ENCODE results near the gene VRTN. TPM values are rescaled to one million over a fixed set of nuclear protein-coding genes. Genes with fewer than 3 reads are reported as not detected.

Gene VRTN
- total and polyA plus RNA-seq, 2 of the 8 experiments (the other 6 are each of a cell fraction or from before 2014, with no cell fraction given) = 133 to 148 TPM

DNA sequence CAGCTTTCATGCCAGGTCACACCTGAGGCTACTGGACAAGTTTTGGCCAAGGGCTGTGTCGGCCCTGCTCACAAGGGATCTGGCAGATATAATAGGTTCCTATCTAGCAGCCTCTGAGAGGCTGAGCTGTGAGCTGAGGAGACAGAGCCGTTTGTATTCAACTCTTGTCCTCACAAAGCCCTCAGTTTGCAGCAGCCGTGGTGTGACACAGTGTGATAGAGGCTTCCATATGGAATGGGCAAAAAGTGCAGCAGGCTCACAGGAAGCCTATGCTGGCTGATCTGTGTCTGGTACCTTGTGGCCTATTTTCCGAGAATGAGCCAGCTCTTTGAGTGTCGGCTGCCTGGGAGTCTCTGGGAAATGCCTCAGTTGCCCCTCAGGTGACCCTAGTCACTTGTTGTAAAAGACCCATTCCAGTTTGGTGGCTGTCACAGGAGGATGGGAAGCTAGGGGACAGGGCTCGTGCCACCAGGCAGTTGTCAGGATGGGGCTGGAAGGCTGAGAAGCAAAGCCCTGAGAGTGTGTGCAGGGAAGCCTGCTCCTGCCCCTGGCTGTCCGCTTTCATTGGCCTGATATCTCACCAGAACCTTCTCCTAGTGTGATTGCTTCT lies 16.1 kb downstream of the VRTN start:
- Histone ChIP-seq H2AK5ac (ENCODE audit: low read depth, low read length) (no peak overlapping the region), H4K5ac (ENCODE audit: insufficient read length, low read depth, low read length) (no peak overlapping the region), H4K91ac (replicated peaks; ENCODE audit: insufficient read length, low read length) (no peak overlapping the region), H3K23ac (ENCODE audit: insufficient read length) (no peak overlapping the region), H3K18ac (ENCODE audit: extremely low read depth, low read length) (no peak overlapping the region; the same call in 1 of the 2 replicates), H3K36me3 (ENCODE audit: control insufficient read depth in 2 of 4, insufficient read depth in 4 of 4, low read length in 3 of 4) (peaks cover 0 to 18% (median 4%) of the 10 kb centered on the region in 4 experiments; a peak in 6 of 8 replicates), H3K4me3 (ENCODE audit: extremely low read depth in 1 of 4, insufficient read depth in 2 of 4, low read depth in 3 of 4, low read length in 4 of 4) (no peak overlapping the region), H3K27me3 (replicated peaks in 1 of 4; ENCODE audit: control insufficient read depth in 3 of 4, extremely low read depth in 1 of 4, insufficient read depth in 3 of 4, low read length in 3 of 4) (no peaks in the 10 kb centered on the region), H2BK20ac (ENCODE audit: low read length) (no peak overlapping the region), H2BK5ac (ENCODE audit: low read depth, low read length) (no peak overlapping the region), H3K9ac (replicated peaks in 1 of 4; ENCODE audit: extremely low read depth in 1 of 4, low read depth in 3 of 4, low read length in 3 of 4) (no peak overlapping the region), H3K4me1 (replicated peaks in 1 of 4; ENCODE audit: control insufficient read depth in 3 of 4, insufficient read depth in 4 of 4, low read length in 3 of 4) (peaks cover 6 to 26% (median 14%) of the 10 kb centered on the region in 4 experiments), H4K8ac (ENCODE audit: extremely low read depth, insufficient read depth, low read length) (no peak overlapping the region), H2AFZ (ENCODE audit: low read length) (no peak overlapping the region), H3K4ac (replicated peaks; ENCODE audit: insufficient read length, low read depth, low read length) (no peak overlapping the region), H3K23me2 (ENCODE audit: low read depth, low read length) (no peaks in the 10 kb centered on the region), H3K79me1 (ENCODE audit: low read depth, low read length) (0 out of 2 replicates have a peak, but pooled peaks cover 3% of the 10 kb centered on the region), H3K14ac (ENCODE audit: insufficient read length) (no peak overlapping the region), H3K27ac (ENCODE audit: low read depth, low read length) (no peak overlapping the region), H3K9me3 (ENCODE audit: insufficient read depth in 2 of 2, low read depth in 1 of 2, low read length in 1 of 2) (no peaks in the 10 kb centered on the region), H3K56ac (replicated peaks; ENCODE audit: insufficient read length, low read depth, low read length) (no peak overlapping the region), H3K4me2 (ENCODE audit: insufficient read depth in 1 of 2, low read depth in 2 of 2, low read length in 2 of 2) (no peak overlapping the region), H4K20me1 (replicated peaks in 1 of 2; ENCODE audit: control insufficient read depth in 1 of 2, insufficient read depth in 2 of 2, low read length in 2 of 2) (peaks cover 15 to 16% of the 10 kb centered on the region in 2 experiments), H2BK120ac (replicated peaks; ENCODE audit: low read depth, low read length) (no peak overlapping the region), H2BK15ac (ENCODE audit: low read length) (no peak overlapping the region), H2BK12ac (ENCODE audit: low read depth, low read length) (no peak overlapping the region), H3K79me2 (ENCODE audit: control insufficient read depth in 1 of 2, insufficient read depth in 2 of 2, low read length in 2 of 2) (peaks cover 0 to 28% of the 10 kb centered on the region in 2 experiments; a peak in 2 of 4 replicates)
- ChIA-PET POLR2A (ENCODE audit: partially characterized antibody) (interaction anchor here (0.7 to 5.5 kb wide), 11 partner anchors 9 to 147 kb away, joined by 3 to 30 read pairs (median 4); partner anchors contain the start of genes ABCD4 and VRTN), CTCF (ENCODE audit: partially characterized antibody) (interaction anchor here (0.6 to 5.0 kb wide), 16 partner anchors 14 to 139 kb away, joined by 3 to 41 read pairs (median 4); partner anchors contain the start of gene ABCD4)
- FAIRE-seq = no peak
- no peak for DNase-seq (ENCODE audit: low read depth in 1 of 2, low spot score in 2 of 2)
- TF ChIP-seq BCL11A (IDR thresholded peaks at IDR 0.05; ENCODE audit: low read depth in 2 of 2, low read length in 2 of 2) (no peak), ZNF274 (IDR thresholded peaks at IDR 0.05; ENCODE audit: borderline replicate concordance, extremely low read depth, low read length) (no peak), ASH2L (IDR thresholded peaks at IDR 0.05; ENCODE audit: low read length) (no peak), POLR2A (IDR thresholded peaks at IDR 0.05; ENCODE audit: control extremely low read depth in 1 of 2, low read depth in 2 of 2, low read length in 2 of 2) (no peak), JUN (IDR thresholded peaks at IDR 0.05; ENCODE audit: low read depth, low read length) (no peak), SP1 (IDR thresholded peaks at IDR 0.05; ENCODE audit: low read depth, low read length) (no peak), GABPA (IDR thresholded peaks at IDR 0.05; ENCODE audit: borderline replicate concordance, insufficient read depth, low read length) (no peak), SP4 (IDR thresholded peaks at IDR 0.05; ENCODE audit: low read length) (no peak), MAFK (IDR thresholded peaks at IDR 0.05; ENCODE audit: low read depth, low read length) (no peak), FOSL1 (IDR thresholded peaks at IDR 0.05; ENCODE audit: insufficient read depth, low read depth, low read length) (no peak), CEBPB (IDR thresholded peaks at IDR 0.05; ENCODE audit: low read depth, low read length) (no peak)
- TF ChIP-seq, protein P1, sequence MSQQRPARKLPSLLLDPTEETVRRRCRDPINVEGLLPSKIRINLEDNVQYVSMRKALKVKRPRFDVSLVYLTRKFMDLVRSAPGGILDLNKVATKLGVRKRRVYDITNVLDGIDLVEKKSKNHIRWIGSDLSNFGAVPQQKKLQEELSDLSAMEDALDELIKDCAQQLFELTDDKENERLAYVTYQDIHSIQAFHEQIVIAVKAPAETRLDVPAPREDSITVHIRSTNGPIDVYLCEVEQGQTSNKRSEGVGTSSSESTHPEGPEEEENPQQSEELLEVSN (IDR thresholded peaks at IDR 0.05) = no peak
- WGBS, 2 experiments (ENCODE audit: extremely low coverage in 1 of 2, insufficient coverage in 1 of 2, insufficient read length in 1 of 2, insufficient replicate concordance in 2 of 2, low coverage in 1 of 2, low lambda C conversion rate in 2 of 2, missing lambda C conversion rate in 1 of 2) = 88% methylated on average over 7 of the region's 7 CpGs; no CpG with 5 or more reads in 1 of the 2 experiments
